PC-3 (cell line): Measurements from ENCODE around the gene TCFL5. TPM values are rescaled to one million over a fixed set of nuclear protein-coding genes. Genes with fewer than 3 reads are reported as not detected.

Experiments used
- ATAC-seq: fragments of 200-7000 bp; cut with Tn5 transposase; 2 replicates; pipeline ENCODE4 v1.9.1; 2020; ENCODE audit warnings: mild to moderate bottlenecking, moderate library complexity
- BruUV-seq: library from RNA; stranded (reverse); fragments of 400-500 nt; replicated peaks from 2 replicates; lab custom pipeline; 2021; lab: Mats Ljungman, UMichigan
- CTCF ChIA-PET: fragments of 300-600 bp; sonication (Branson Sonifier 250); formaldehyde crosslinking; loops from one replicate; lab custom pipeline; 2022; ENCODE audit warnings: antibody characterized with exemption; lab: Charles Lee
- POLR2A ChIA-PET: fragments of 300-600 bp; sonication (Branson Sonifier 250); formaldehyde crosslinking; loops from one replicate; lab custom pipeline; 2022; ENCODE audit warnings: antibody characterized with exemption; ENCODE audit not compliant: unreplicated experiment; lab: Charles Lee
- DNase-seq: peaks from one replicate; pipeline ENCODE4 v3.0.0-alpha.2; 2015
- H2AFZ ChIP-seq: fragments of 300-600 bp; sonication (generic); 2 replicates; pipeline ENCODE4 v1.6.0; 2016; ENCODE audit warnings: antibody characterized with exemption, low read length
- H3F3A ChIP-seq: fragments of 300-600 bp; sonication (generic); one replicate; pipeline ENCODE4 v1.6.0; 2017; ENCODE audit warnings: antibody characterized with exemption, low read length, control low read depth, mild to moderate bottlenecking; ENCODE audit not compliant: unreplicated experiment
- H3K27ac ChIP-seq: fragments of 300-600 bp; sonication (generic); 2 replicates; pipeline ENCODE4 v1.5.1; 2016; ENCODE audit warnings: mild to moderate bottlenecking, low read length
- H3K27me3 ChIP-seq: fragments of 300-600 bp; sonication (generic); 2 replicates; pipeline ENCODE4 v1.6.1; 2016; ENCODE audit warnings: low read length, mixed read lengths
- H3K36me3 ChIP-seq: fragments of 300-600 bp; sonication (generic); 2 replicates; pipeline ENCODE4 v1.6.1; 2016; ENCODE audit warnings: low read depth, mixed run types, low read length, mixed read lengths
- H3K4me1 ChIP-seq: fragments of 300-600 bp; sonication (generic); 2 replicates; pipeline ENCODE4 v1.5.1; 2016; ENCODE audit warnings: low read length; ENCODE audit not compliant: insufficient read depth
- H3K4me2 ChIP-seq: fragments of 300-600 bp; sonication (generic); 2 replicates; pipeline ENCODE4 v1.6.0; 2016; ENCODE audit warnings: low read length
- H3K4me3 ChIP-seq: fragments of 300-600 bp; sonication (generic); 2 replicates; pipeline ENCODE4 v1.5.1; 2016; ENCODE audit warnings: mild to moderate bottlenecking, low read length, mixed read lengths
- H3K79me2 ChIP-seq: fragments of 300-600 bp; sonication (generic); 2 replicates; pipeline ENCODE4 v1.6.1; 2017; ENCODE audit warnings: low read length, mixed read lengths
- H3K9ac ChIP-seq: fragments of 300-600 bp; sonication (generic); 2 replicates; pipeline ENCODE4 v1.6.0; 2016; ENCODE audit warnings: mild to moderate bottlenecking, low read length
- H3K9me2 ChIP-seq: fragments of 300-600 bp; sonication (generic); replicated peaks from 2 replicates; pipeline ENCODE4 v1.6.1; 2016; ENCODE audit warnings: mixed run types, low read length, mixed read lengths
- H3K9me3 ChIP-seq: fragments of 300-600 bp; sonication (generic); 2 replicates; pipeline ENCODE4 v1.6.1; 2016; ENCODE audit warnings: low read length, mixed read lengths
- H4K20me1 ChIP-seq: fragments of 300-600 bp; sonication (generic); 2 replicates; pipeline ENCODE4 v1.6.1; 2016; ENCODE audit warnings: low read length, mixed read lengths
- EZH2 ChIP-seq: fragments of 300-600 bp; sonication (generic); IDR thresholded peaks from one replicate; pipeline ENCODE4 v1.6.1; 2017; ENCODE audit warnings: antibody characterized with exemption, mild to moderate bottlenecking, low read length; ENCODE audit not compliant: unreplicated experiment
- EZH2phosphoT487 ChIP-seq: fragments of 300-600 bp; sonication (generic); IDR thresholded peaks from 2 replicates; pipeline ENCODE4 v1.6.1; 2018; ENCODE audit warnings: mild to moderate bottlenecking, antibody characterized with exemption, low read length, borderline replicate concordance
- intact Hi-C: fragments of 100-400 bp; cut with micrococcal nuclease; formaldehyde crosslinking; loops from 2 replicates; pipeline ENCODE4 v1.9.0; 2023
- total RNA-seq: library from RNA; depleted of rRNA; stranded (reverse); fragments of >200 nt; gene quantifications from 2 replicates; pipeline ENCODE4 v1.2.3, GENCODE V29; 2014
- TF ChIP-seq, protein P1 (sequence below): fragments of 300-600 bp; sonication (generic); conservative IDR thresholded peaks from 2 replicates; pipeline ENCODE4 v1.5.1; 2017; ENCODE audit warnings: antibody characterized with exemption, low read depth, mild to moderate bottlenecking, low read length

TCFL5 gene
- total RNA-seq, 1 experiment from 2014 or later, result 15.8 TPM

- no peaks in the 10 kb centered on the region for H3K27me3 ChIP-seq
- no peaks in the 10 kb centered on the region for H3F3A ChIP-seq
- ChIA-PET POLR2A (no interaction called here), CTCF (no interaction called here)
- no peaks in the 10 kb centered on the region for H4K20me1 ChIP-seq
- no peak overlapping the region for H3K9ac ChIP-seq
- H3K9me2 ChIP-seq, result no peaks in the 10 kb centered on the region
- H2AFZ ChIP-seq, result no peak overlapping the region
- TF ChIP-seq EZH2, result no peak
- TF ChIP-seq, protein P1, sequence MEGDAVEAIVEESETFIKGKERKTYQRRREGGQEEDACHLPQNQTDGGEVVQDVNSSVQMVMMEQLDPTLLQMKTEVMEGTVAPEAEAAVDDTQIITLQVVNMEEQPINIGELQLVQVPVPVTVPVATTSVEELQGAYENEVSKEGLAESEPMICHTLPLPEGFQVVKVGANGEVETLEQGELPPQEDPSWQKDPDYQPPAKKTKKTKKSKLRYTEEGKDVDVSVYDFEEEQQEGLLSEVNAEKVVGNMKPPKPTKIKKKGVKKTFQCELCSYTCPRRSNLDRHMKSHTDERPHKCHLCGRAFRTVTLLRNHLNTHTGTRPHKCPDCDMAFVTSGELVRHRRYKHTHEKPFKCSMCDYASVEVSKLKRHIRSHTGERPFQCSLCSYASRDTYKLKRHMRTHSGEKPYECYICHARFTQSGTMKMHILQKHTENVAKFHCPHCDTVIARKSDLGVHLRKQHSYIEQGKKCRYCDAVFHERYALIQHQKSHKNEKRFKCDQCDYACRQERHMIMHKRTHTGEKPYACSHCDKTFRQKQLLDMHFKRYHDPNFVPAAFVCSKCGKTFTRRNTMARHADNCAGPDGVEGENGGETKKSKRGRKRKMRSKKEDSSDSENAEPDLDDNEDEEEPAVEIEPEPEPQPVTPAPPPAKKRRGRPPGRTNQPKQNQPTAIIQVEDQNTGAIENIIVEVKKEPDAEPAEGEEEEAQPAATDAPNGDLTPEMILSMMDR, result no peak
- H3K27ac ChIP-seq, result no peak overlapping the region
- H3K4me3 ChIP-seq, result no peak overlapping the region
- DNase-seq (no peak), ATAC-seq (no peak)
- H3K9me3 ChIP-seq, result no peaks in the 10 kb centered on the region
- intact Hi-C loops, result loop anchor here (10.0 kb wide), 1 partner anchor 99 kb away; the partner anchor contains the start of gene DIDO1
- H3K4me1 ChIP-seq, result peaks cover 8% of the 10 kb centered on the region
- H3K79me2 ChIP-seq, result no peaks in the 10 kb centered on the region
- H3K4me2 ChIP-seq, result no peak overlapping the region
- H3K36me3 ChIP-seq, result no peaks in the 10 kb centered on the region
- BruUV-seq, result no TSS peak
Observed at GRCh38 chr20:62825986-62826645, 35.5 kb downstream of the TCFL5 start.

- no peaks in the 10 kb centered on the region for H3K9me2 ChIP-seq
- ATAC-seq (no peak), DNase-seq (no peak)
- H3K9ac ChIP-seq, result no peak overlapping the region
- H3K79me2 ChIP-seq, result no peaks in the 10 kb centered on the region
- H2AFZ ChIP-seq, result no peak overlapping the region
- H3K27me3 ChIP-seq, result no peaks in the 10 kb centered on the region
- H3K4me3 ChIP-seq, result no peak overlapping the region
- no peak overlapping the region for H3K4me2 ChIP-seq
- intact Hi-C loops, result loop anchor here (10.0 kb wide), 1 partner anchor 99 kb away; the partner anchor contains the start of gene DIDO1
- ChIA-PET CTCF (interaction anchor here (1.3 kb wide), 1 partner anchor 36 kb away, joined by 4 read pairs; the partner anchor contains the start of gene TCFL5), POLR2A (interaction anchor here (0.8 to 0.9 kb wide), 2 partner anchors 15 to 36 kb away, joined by 5 to 7 read pairs; partner anchors contain the start of gene TCFL5)
- H3K27ac ChIP-seq, result no peak overlapping the region
- peaks cover 8% of the 10 kb centered on the region for H3K4me1 ChIP-seq
- TF ChIP-seq, protein P1, result no peak
- TF ChIP-seq EZH2phosphoT487 (no peak), EZH2 (no peak)
- H3F3A ChIP-seq, result no peaks in the 10 kb centered on the region
- no peaks in the 10 kb centered on the region for H4K20me1 ChIP-seq
- no peaks in the 10 kb centered on the region for H3K36me3 ChIP-seq
- no TSS peak for BruUV-seq
- no peaks in the 10 kb centered on the region for H3K9me3 ChIP-seq
Observed at GRCh38 chr20:62825333-62825985, 36.2 kb downstream of the TCFL5 start.
